ENCODE measurements around the gene MOCS1.

- TF ChIP-seq, protein P1, sequence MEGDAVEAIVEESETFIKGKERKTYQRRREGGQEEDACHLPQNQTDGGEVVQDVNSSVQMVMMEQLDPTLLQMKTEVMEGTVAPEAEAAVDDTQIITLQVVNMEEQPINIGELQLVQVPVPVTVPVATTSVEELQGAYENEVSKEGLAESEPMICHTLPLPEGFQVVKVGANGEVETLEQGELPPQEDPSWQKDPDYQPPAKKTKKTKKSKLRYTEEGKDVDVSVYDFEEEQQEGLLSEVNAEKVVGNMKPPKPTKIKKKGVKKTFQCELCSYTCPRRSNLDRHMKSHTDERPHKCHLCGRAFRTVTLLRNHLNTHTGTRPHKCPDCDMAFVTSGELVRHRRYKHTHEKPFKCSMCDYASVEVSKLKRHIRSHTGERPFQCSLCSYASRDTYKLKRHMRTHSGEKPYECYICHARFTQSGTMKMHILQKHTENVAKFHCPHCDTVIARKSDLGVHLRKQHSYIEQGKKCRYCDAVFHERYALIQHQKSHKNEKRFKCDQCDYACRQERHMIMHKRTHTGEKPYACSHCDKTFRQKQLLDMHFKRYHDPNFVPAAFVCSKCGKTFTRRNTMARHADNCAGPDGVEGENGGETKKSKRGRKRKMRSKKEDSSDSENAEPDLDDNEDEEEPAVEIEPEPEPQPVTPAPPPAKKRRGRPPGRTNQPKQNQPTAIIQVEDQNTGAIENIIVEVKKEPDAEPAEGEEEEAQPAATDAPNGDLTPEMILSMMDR (IDR thresholded peaks at IDR 0.05) = no peak
- TF ChIP-seq POLR2A (IDR thresholded peaks at IDR 0.05) = no peak
Observed at GRCh38 chr6:39925191-39925930, 8.9 kb downstream of the MOCS1 start.
